Glutamatergic neuron (in vitro differentiated cells): ENCODE measurements around the gene FHIT. TPM values are rescaled to one million over a fixed set of nuclear protein-coding genes. Genes with fewer than 3 reads are reported as not detected.

ENCODE experiments used
- DNase-seq: peaks from one replicate; pipeline ENCODE4 v3.0.0; 2022
- H3K27ac Mint-ChIP-seq: one replicate; pipeline ENCODE4 v1.8.0; 2020; ENCODE audit warnings: mild to moderate bottlenecking, mixed read lengths, inconsistent platforms; ENCODE audit not compliant: unreplicated experiment
- H3K27me3 Mint-ChIP-seq: one replicate; pipeline ENCODE4 v1.8.0; 2020; ENCODE audit warnings: mild to moderate bottlenecking, moderate library complexity, mixed read lengths, inconsistent platforms; ENCODE audit not compliant: unreplicated experiment
- H3K36me3 Mint-ChIP-seq: one replicate; pipeline ENCODE4 v1.8.0; 2020; ENCODE audit warnings: mild to moderate bottlenecking, mixed read lengths, inconsistent platforms; ENCODE audit not compliant: unreplicated experiment
- H3K4me1 Mint-ChIP-seq: one replicate; pipeline ENCODE4 v1.8.0; 2020; ENCODE audit warnings: mild to moderate bottlenecking, low read depth, mixed read lengths, inconsistent platforms; ENCODE audit not compliant: unreplicated experiment
- H3K4me3 Mint-ChIP-seq: one replicate; pipeline ENCODE4 v1.8.0; 2020; ENCODE audit warnings: mild to moderate bottlenecking, mixed read lengths, inconsistent platforms; ENCODE audit not compliant: unreplicated experiment
- H3K9me3 Mint-ChIP-seq: one replicate; pipeline ENCODE4 v1.8.0; 2020; ENCODE audit warnings: mild to moderate bottlenecking, moderate library complexity, mixed read lengths, inconsistent platforms; ENCODE audit not compliant: unreplicated experiment
- total RNA-seq: library from RNA; stranded (reverse); fragmentation: NEBNext Ultra II Directional; extraction: Animal tissue kit (Norgen Biotek cat#: 25700); gene quantifications from one replicate; pipeline ENCODE4 v1.2.1, GENCODE V29; 2021; ENCODE audit not compliant: unreplicated experiment
- TF ChIP-seq, protein P1 (sequence below): fragments of 200-600 bp; sonication (generic); IDR thresholded peaks from one replicate; pipeline ENCODE4 v1.5.0; 2021; ENCODE audit not compliant: partially characterized antibody, unreplicated experiment

FHIT gene
- total RNA-seq, 1 donor from 2014 or later: 15.2 TPM

DNA sequence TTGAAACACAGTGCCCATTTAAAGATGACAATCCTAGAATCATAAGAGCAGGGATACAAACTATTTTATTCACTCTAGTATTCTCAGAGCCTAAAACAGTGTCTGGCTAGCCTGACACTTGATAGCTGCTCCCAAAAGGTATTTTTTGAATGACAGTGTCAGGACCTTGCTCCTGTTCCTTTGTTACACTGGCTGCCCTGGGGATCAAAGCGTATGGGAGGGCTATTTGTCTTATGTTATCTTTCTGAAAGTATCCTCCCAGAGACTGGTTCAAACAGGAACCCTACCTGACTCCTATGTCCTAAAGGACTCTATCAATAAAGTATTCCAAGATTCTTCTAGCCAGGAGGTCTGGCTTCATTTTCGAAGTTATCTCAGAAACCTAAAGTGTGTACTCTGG is 621.4 kb downstream of the FHIT start:
- no peak overlapping the region for H3K27ac Mint-ChIP-seq
- H3K27me3 Mint-ChIP-seq: no peaks in the 10 kb centered on the region
- no peak overlapping the region for H3K4me3 Mint-ChIP-seq
- no peak for DNase-seq
- H3K36me3 Mint-ChIP-seq: no peaks in the 10 kb centered on the region
- H3K4me1 Mint-ChIP-seq: peaks cover 17% of the 10 kb centered on the region
- no peaks in the 10 kb centered on the region for H3K9me3 Mint-ChIP-seq
- TF ChIP-seq, protein P1, sequence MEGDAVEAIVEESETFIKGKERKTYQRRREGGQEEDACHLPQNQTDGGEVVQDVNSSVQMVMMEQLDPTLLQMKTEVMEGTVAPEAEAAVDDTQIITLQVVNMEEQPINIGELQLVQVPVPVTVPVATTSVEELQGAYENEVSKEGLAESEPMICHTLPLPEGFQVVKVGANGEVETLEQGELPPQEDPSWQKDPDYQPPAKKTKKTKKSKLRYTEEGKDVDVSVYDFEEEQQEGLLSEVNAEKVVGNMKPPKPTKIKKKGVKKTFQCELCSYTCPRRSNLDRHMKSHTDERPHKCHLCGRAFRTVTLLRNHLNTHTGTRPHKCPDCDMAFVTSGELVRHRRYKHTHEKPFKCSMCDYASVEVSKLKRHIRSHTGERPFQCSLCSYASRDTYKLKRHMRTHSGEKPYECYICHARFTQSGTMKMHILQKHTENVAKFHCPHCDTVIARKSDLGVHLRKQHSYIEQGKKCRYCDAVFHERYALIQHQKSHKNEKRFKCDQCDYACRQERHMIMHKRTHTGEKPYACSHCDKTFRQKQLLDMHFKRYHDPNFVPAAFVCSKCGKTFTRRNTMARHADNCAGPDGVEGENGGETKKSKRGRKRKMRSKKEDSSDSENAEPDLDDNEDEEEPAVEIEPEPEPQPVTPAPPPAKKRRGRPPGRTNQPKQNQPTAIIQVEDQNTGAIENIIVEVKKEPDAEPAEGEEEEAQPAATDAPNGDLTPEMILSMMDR: no peak

DNA sequence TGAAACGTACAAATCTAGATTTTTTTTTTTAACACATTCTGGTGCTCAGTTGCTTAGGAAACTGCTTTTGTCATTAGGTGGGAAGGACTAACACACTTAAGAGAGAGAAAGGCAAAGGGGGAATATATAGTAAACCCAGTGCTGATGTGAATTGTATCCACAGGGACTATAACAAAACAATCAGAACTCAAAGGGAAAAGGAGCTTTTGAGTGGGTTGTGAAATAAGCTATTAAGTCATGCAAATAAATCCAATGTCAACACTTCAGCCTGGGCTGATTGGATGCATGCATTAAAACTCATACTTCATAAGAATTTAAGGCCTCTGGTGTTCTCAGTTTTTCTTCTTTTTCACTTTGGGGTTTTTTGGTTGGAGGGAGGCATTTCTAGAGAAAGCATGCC is 628.9 kb downstream of the FHIT start:
- Mint-ChIP-seq H3K27me3 (peaks cover 2% of the 10 kb centered on the region), H3K36me3 (no peaks in the 10 kb centered on the region), H3K4me1 (no peaks in the 10 kb centered on the region), H3K27ac (no peak overlapping the region), H3K4me3 (no peak overlapping the region), H3K9me3 (no peaks in the 10 kb centered on the region)
- TF ChIP-seq, protein P1: no peak
- DNase-seq: no peak

DNA sequence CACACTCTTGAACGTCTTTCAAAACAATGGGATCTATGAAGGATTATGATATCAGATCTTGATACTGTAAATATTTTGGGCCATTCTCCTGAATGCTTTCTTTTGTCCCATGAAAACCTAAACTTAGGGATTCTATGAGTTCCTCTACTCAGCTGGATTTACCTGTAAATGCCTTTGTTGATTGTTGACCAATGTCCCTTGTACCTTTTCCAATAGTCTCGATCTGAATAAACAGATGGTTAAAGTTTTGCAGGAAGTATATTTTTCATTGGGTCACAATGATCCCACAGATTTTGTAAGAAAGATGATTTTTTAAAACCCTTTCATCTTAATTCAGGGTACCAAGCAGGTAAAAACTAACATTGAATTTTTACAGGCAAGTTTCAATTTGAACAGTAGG is 634.1 kb downstream of the FHIT start:
- DNase-seq: no peak
- Mint-ChIP-seq H3K4me1 (no peaks in the 10 kb centered on the region), H3K9me3 (no peaks in the 10 kb centered on the region), H3K36me3 (peaks cover 6% of the 10 kb centered on the region), H3K4me3 (no peak overlapping the region), H3K27me3 (no peaks in the 10 kb centered on the region), H3K27ac (no peak overlapping the region)
- TF ChIP-seq, protein P1: no peak

DNA sequence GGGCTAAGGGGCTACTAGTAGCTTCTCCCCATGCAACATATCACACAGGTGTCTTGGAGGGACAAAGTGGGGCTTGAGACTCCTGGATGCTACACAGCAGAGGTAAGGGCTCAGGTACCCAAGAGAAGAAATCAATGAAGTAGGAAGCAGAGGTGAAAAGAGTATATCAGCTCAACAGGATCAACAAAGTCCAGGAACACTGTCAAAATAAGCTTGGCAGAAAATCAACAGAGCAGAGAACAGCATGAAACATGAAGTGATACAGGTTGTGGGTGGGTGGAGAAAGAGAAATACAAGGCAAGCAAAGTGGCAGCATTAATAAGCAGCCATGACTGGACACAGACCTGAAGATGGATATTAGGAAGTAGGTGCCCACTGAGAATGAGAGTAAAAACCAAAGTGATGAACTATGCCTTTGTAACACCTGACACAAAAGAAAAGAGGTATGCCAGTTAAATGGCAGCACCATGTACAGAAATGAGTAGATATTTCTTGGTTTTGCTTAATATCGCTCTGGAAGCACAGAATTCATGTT is 637.4 kb downstream of the FHIT start:
- TF ChIP-seq, protein P1: no peak
- H3K27ac Mint-ChIP-seq: no peak overlapping the region
- H3K4me3 Mint-ChIP-seq: no peak overlapping the region
- H3K36me3 Mint-ChIP-seq: peaks cover 6% of the 10 kb centered on the region
- H3K4me1 Mint-ChIP-seq: peaks cover 3% of the 10 kb centered on the region
- peaks cover 1% of the 10 kb centered on the region for H3K9me3 Mint-ChIP-seq
- DNase-seq: no peak
- H3K27me3 Mint-ChIP-seq: no peaks in the 10 kb centered on the region

DNA sequence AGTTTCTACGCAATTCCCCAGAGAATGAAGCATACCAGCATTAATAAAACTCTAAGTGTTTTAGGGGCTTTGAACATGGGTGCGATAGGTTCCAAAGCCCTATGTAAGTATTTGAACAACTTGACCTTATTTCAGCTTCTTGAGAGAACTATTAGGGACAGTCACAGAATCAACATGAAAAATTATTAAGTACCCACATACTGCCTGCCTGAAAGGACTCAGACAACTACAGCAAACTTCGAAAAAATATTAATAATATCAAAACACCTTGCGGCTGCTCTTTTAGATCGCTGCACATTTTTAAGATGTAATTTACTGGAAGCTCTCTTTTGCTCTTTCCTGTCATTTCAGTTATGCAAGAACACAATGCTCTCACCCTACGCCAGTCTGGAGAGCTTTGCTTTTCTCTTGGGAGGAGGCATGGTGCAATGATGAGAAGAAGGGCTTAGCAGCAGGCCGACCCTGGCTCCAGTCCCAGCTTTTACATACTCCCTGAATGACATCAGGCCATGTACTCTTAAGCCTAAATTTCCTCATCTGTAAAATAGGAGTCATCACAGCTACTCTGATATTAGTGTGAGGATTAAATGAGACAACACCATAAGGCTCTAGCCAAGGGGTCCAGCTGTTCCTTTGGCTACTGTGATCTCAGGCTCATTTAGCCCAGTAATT is 640.7 kb downstream of the FHIT start:
- Mint-ChIP-seq H3K36me3 (peaks cover 6% of the 10 kb centered on the region), H3K4me3 (no peak overlapping the region), H3K27ac (no peak overlapping the region), H3K27me3 (no peaks in the 10 kb centered on the region), H3K9me3 (peaks cover 1% of the 10 kb centered on the region), H3K4me1 (peaks cover 3% of the 10 kb centered on the region)
- TF ChIP-seq, protein P1: no peak
- no peak for DNase-seq
